GM21529 (cell line): Measurements from ENCODE around the gene POM121L2.
"Not testable (repeated sequence)": the region's sequence is repeated elsewhere in the genome, so short reads cannot be mapped to it uniquely, and the experiment has no call there.

Source experiments
- ATAC-seq: cut with Tn5 transposase; IDR thresholded peaks from one replicate; pipeline ENCODE4 v1.9.1; 2021; ENCODE audit not compliant: unreplicated experiment

The POM121L2 gene

DNA sequence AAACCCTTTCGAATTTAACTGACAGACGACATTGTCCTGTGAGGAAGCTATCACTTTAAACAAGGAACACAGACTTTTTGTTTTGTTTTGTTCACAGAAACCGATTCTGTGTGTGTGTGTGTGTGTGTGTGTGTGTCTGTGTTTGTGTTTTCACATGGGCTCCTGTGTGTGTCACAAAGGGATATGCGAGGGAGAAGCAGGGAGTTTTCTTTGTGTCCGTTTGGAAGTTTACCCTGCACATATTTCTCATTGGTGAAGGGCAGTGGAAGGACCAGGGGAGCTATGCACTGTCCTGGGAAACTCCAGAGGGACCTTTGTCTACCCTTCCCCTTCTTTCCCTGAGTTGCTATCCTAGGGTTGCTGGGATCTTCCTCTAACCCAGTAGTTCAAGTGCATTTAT, 17.7 kb downstream of the POM121L2 start:
- no peak for ATAC-seq

DNA sequence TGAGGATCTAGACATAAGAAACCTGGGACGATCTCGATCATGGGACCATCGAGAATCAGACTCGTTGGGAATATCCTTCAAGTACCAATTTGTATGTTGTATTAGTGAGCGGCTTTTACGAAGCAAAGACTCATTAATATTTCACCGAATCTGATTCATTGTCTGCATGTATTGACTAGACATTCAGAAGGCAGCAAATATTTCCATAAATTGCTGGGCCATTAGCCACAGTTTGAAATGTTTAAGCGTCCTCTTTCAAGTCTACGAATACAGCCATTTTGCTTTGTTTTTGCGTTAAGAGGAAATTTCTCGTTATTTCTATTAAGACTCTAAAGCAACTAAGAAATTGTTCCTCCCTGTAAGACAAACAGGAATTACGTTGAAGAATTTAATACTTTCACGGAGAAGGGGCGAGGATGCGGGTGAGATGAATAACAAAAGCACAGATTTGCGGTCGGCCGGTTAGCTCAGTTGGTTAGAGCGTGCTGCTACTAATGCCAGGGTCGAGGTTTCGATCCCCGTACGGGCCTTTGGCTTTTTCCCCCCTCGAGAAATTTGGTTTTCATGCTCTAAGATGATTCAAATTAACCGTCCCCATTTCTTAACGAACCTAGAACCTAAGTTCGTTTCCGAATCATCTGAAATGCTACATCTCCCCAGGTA, 18.5 kb downstream of the POM121L2 start:
- ATAC-seq, result no peak

DNA sequence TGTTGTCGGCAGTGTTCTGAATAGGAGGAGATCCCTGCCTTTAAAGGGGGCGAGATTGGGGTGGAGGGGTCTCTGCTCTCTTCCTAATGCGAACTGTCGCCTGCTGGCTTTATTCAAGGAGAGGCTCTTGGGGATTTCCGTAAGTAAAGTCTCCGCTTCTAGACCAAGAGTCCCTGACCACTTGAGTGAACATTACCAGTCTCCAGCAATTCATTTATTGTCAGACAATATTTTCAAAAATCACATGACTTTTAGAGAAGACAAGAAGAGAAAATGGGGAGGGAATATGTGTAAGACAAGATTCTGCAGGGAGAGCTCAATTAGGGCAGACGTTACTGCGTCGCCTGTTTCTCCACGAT, 21.2 kb downstream of the POM121L2 start:
- no peak for ATAC-seq

GRCh38 chr6:27290065-27290849, 21.8 kb downstream of the POM121L2 start:
- no peak for ATAC-seq

- ATAC-seq, result no peak
Measured at GRCh38 chr6:27288136-27289044, 23.7 kb downstream of the POM121L2 start.

DNA sequence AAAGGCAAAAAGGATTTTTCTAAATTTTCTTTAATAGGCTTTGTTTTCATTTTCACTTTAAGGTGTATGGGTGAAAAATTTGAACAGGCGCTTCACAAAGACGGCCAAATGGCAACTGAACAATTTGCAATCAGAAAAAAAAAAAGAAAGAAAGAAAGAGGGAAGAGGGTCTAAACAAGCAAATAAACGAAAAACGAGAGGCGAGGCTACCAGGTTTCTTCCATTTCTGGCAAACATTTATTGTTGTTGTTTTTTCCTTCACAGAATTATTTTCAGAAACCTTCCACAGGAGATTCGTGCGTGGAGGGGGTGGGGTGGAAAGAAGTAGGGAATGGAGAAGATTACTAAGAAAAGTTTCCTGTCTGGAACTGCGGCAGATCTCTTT, 24.3 kb downstream of the POM121L2 start:
- no peak for ATAC-seq

- ATAC-seq, result no peak
Measured at GRCh38 chr6:27286141-27286540, 25.9 kb downstream of the POM121L2 start.

GRCh38 chr6:27283279-27283678, 28.8 kb downstream of the POM121L2 start:
- no peak for ATAC-seq

- no peak for ATAC-seq
Measured at GRCh38 chr6:27281569-27281968, 30.5 kb downstream of the POM121L2 start.

GRCh38 chr6:27281105-27281539, 31.0 kb downstream of the POM121L2 start:
- ATAC-seq, result no peak

DNA sequence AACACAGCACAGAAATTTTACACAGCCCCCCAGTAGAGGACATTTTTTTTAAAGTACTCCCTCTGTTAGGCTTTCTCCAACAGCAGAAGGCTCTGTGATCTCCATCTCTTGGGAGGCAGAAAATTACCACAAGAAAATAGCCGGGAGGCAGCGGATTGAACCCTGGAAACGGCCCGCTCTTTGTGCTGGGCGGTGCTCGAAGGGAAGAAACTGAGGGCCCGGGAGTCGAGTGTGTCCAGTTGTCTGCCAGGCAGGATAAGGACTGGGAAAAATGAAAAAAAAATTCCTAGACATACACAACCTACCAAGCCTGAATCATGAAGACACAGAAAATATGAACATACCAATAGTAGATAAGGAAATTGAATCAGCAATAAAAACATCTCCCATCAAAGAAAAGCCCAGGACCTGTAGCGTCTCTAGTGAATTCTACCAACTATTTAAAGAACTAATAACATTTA, 31.5 kb downstream of the POM121L2 start:
- no peak for ATAC-seq

GRCh38 chr6:27280064-27280539, 32.0 kb downstream of the POM121L2 start:
- no peak for ATAC-seq

DNA sequence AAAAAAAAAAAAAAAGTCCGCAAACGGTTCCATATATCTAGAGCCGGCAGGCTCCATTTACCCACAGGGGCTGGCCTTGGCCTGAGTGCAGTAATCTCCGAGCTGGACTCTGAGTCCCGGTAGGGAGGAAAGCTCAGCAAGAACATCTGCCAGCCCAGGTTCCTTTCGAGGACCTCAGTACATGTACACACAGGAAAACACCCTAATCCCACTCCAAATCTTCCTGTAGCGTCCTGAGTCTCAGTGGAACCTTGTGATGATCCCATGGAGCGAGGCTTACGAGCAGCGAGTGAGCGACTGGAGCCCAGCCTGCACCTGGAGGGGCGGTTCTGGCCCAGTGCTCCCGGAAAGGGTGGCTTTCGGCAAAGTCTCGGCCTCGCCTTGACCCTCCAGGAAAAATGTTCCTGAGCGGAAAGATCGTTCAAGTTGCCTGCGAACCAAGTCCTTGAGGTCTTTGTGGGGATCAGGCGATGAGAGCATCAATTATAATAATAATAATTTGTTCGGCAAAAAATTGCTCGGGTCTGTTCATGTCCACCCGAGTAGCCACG, 32.5 kb downstream of the POM121L2 start:
- ATAC-seq, result no peak

DNA sequence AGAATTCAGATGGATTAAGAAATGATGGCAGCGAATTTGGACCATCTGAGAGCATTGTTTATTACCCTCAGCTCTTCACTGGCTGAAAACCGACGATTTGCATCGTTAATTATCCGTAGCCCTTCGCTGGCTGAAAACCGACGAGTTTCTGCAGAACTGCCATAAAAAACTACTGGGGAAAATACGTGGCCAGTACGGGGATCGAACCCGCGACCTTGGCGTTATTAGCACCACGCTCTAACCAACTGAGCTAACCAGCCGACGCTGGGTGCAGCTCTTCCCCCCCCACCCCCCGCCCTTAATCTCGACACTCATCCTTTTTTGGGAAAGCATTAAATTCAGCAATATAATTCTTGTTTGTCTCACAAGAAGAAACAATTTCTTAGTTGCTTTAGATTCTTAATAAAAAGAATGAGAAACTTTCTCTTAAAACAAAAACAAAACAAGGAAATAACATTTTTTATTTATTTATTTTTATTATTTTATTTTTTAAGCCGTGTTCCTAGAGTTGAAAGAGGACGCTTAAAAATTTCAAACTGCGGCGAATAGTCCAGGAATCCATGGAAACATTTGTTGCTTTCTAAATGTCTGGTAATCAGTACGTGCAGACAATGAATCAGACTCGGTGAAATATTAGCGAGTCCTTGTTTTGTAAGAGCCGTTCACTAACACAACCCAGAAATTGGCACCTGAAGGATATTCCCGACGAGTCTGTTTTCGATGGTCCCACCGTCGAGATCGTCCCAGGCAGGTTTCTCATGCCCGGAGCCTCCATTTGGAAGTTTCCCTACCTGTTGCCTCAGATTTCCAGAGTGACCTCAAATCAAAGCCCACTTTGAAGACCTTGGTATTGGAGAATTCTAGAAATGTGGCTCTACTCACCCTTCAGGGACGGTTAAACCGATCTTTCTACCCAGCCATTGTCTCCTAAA, 36.8 kb downstream of the POM121L2 start:
- ATAC-seq, result no peak

GRCh38 chr6:27273783-27274182, 38.3 kb downstream of the POM121L2 start:
- ATAC-seq, result no peak

DNA sequence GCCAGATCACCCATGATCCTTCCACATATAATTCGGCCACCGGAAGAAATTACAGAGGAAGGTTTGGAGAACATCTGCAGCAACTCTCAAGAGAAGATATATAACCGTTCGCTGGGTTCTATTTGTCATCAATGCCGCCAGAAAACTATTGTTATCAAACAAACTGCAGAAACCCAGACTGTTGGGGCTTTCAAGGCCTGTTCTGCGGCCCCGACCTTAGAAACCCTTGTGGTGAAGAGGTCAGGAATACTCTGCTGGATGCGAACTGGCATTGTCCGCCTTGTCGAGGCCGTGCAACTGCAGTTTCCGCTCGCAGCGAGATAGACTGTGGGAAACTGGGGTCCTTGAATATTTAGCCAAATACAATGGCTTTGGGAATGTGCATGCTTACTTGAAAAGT, 43.3 kb downstream of the POM121L2 start:
- no peak for ATAC-seq

- ATAC-seq, result no peak
Measured at GRCh38 chr6:27267857-27268434, 44.1 kb downstream of the POM121L2 start.

- ATAC-seq, result not testable (repeated sequence)
Measured at GRCh38 chr6:27267003-27267402, 45.1 kb downstream of the POM121L2 start.

- no peak for ATAC-seq
Measured at GRCh38 chr6:27263886-27264285, 48.2 kb downstream of the POM121L2 start.
